Measurements from ENCODE around the gene FSIP1. TPM values are rescaled to one million over a fixed set of nuclear protein-coding genes. Genes with fewer than 3 reads are reported as not detected.

The FSIP1 gene
- total RNA-seq, result 1 to 10 TPM in 3 of 4 donors, under 1 TPM in 1; 0.83 to 4.6 (median 1.4) TPM

GRCh38 chr15:39782441-39783138, at the start of gene FSIP1:
Gene FSIP1 (minus strand): TSS chr15:39782841. CDS start chr15:39776524, 6,317 bp downstream.
- peak; percentile 99 for DNase-seq (ENCODE audit: extremely low spot score)
- Histone ChIP-seq H3K9me3 (no peaks in the 10 kb centered on the region), H3K27me3 (no peaks in the 10 kb centered on the region), H3K4me1 (peaks cover 13 to 58% (median 49%) of the 10 kb centered on the region in 4 donors), H3K36me3 (no peaks in the 10 kb centered on the region), H3K27ac (replicated peaks in 1 of 4) (peak within 1 kb of the TSS; percentile 72 to 90 (median 84)), H3K4me3 (peak within 1 kb of the TSS; percentile 68 to 79 (median 76))
- WGBS, result 0% methylated on average over 21 of the region's 64 CpGs
- intact Hi-C loops (cut with DNase I), result no loop called here
- TF ChIP-seq EP300 (IDR thresholded peaks at IDR 0.05) (no peak), POLR2A (IDR thresholded peaks at IDR 0.05; ENCODE audit: low read depth) (no peak), POLR2AphosphoS5 (IDR thresholded peaks at IDR 0.05) (peak; percentile 86 to 87)

GRCh38 chr15:39830166-39830565, 47.5 kb upstream of the FSIP1 start:
- 48% methylated on average over 1 of the region's 1 CpG for WGBS
- H3K4me1 ChIP-seq, result peaks cover 0 to 19% (median 8%) of the 10 kb centered on the region in 4 donors
- no peak overlapping the region for H3K27ac ChIP-seq (replicated peaks in 1 of 4)
- intact Hi-C loops (cut with DNase I), result no loop called here
- H3K4me3 ChIP-seq, result no peak overlapping the region
- no peaks in the 10 kb centered on the region for H3K9me3 ChIP-seq
- H3K27me3 ChIP-seq, result no peaks in the 10 kb centered on the region
- TF ChIP-seq POLR2A (IDR thresholded peaks at IDR 0.05; ENCODE audit: low read depth), result no peak
- TF ChIP-seq CTCF (IDR thresholded peaks at IDR 0.05), result no peak
- TF ChIP-seq EP300 (IDR thresholded peaks at IDR 0.05), result no peak
- no peak for TF ChIP-seq POLR2AphosphoS5 (IDR thresholded peaks at IDR 0.05)
- DNase-seq (ENCODE audit: extremely low spot score), result no peak
- H3K36me3 ChIP-seq, result no peaks in the 10 kb centered on the region

GRCh38 chr15:39828374-39828931, 45.8 kb upstream of the FSIP1 start:
- peak overlapping the region; percentile 59 to 77 (median 68) for H3K27ac ChIP-seq (replicated peaks in 1 of 4)
- 65% methylated on average over 6 of the region's 6 CpGs for WGBS
- no peaks in the 10 kb centered on the region for H3K36me3 ChIP-seq
- intact Hi-C loops (cut with DNase I), result no loop called here
- no peak overlapping the region for H3K4me3 ChIP-seq
- H3K4me1 ChIP-seq, result peaks cover 0 to 19% (median 8%) of the 10 kb centered on the region in 4 donors
- TF ChIP-seq POLR2AphosphoS5 (IDR thresholded peaks at IDR 0.05) (peak; percentile 62 to 87), EP300 (IDR thresholded peaks at IDR 0.05) (peak; percentile 83), CTCF (IDR thresholded peaks at IDR 0.05) (no peak)
- H3K9me3 ChIP-seq, result no peaks in the 10 kb centered on the region
- no peak for DNase-seq (ENCODE audit: extremely low spot score)
- no peaks in the 10 kb centered on the region for H3K27me3 ChIP-seq

- Histone ChIP-seq H3K4me1 (peaks cover 0 to 19% (median 8%) of the 10 kb centered on the region in 4 donors), H3K36me3 (no peaks in the 10 kb centered on the region), H3K27ac (replicated peaks in 1 of 4) (no peak overlapping the region), H3K9me3 (no peaks in the 10 kb centered on the region), H3K4me3 (no peak overlapping the region), H3K27me3 (no peaks in the 10 kb centered on the region)
- intact Hi-C loops (cut with DNase I), result no loop called here
- no peak for TF ChIP-seq EP300 (IDR thresholded peaks at IDR 0.05)
- TF ChIP-seq POLR2A (IDR thresholded peaks at IDR 0.05; ENCODE audit: low read depth), result no peak
- no peak for TF ChIP-seq CTCF (IDR thresholded peaks at IDR 0.05)
- no peak for TF ChIP-seq POLR2AphosphoS5 (IDR thresholded peaks at IDR 0.05)
- 94% methylated on average over 2 of the region's 2 CpGs for WGBS
- no peak for DNase-seq (ENCODE audit: extremely low spot score)
Observed at GRCh38 chr15:39826975-39827374, 44.3 kb upstream of the FSIP1 start.

GRCh38 chr15:39823634-39824033, 41.0 kb upstream of the FSIP1 start:
- H3K4me1 ChIP-seq, result peaks cover 0 to 13% (median 6%) of the 10 kb centered on the region in 4 donors
- no peak for DNase-seq (ENCODE audit: extremely low spot score)
- WGBS, result 81% methylated on average over 2 of the region's 2 CpGs
- H3K27ac ChIP-seq (replicated peaks in 1 of 4), result no peak overlapping the region
- H3K36me3 ChIP-seq, result no peaks in the 10 kb centered on the region
- no peak overlapping the region for H3K4me3 ChIP-seq
- intact Hi-C loops (cut with DNase I), result no loop called here
- no peaks in the 10 kb centered on the region for H3K9me3 ChIP-seq
- H3K27me3 ChIP-seq, result no peaks in the 10 kb centered on the region
- TF ChIP-seq EP300 (IDR thresholded peaks at IDR 0.05) (no peak), POLR2A (IDR thresholded peaks at IDR 0.05; ENCODE audit: low read depth) (no peak), CTCF (IDR thresholded peaks at IDR 0.05) (no peak), POLR2AphosphoS5 (IDR thresholded peaks at IDR 0.05) (no peak)
